ENCODE data around the gene ZSCAN5B.

GRCh38 chr19:56155124-56155687 lies 42.4 kb downstream of the ZSCAN5B start:
- TF ChIP-seq EP300 (IDR thresholded peaks at IDR 0.05), result no peak
- TF ChIP-seq CTCF (IDR thresholded peaks at IDR 0.05), result peak; percentile 15 to 49 (median 18)

All from esophagus muscularis mucosa (tissue), 3 donors.